HL-60 (cell line): ENCODE results near the gene CPSF6.

ENCODE experiments used
- CTCF ChIP-seq: IDR thresholded peaks from one replicate; pipeline ENCODE4 v1.5.1; 2011; ENCODE audit warnings: low read length, control low read depth, inconsistent platforms; ENCODE audit not compliant: insufficient read depth
- POLR2AphosphoS5 ChIP-seq: IDR thresholded peaks from 2 replicates; pipeline ENCODE4 v1.6.1; 2012; ENCODE audit warnings: low read depth
- REST ChIP-seq: IDR thresholded peaks from 2 replicates; pipeline ENCODE4 v1.6.1; 2012; ENCODE audit warnings: low read depth; ENCODE audit not compliant: insufficient replicate concordance

- TF ChIP-seq CTCF (no peak), POLR2AphosphoS5 (no peak), REST (no peak)
Observed at GRCh38 chr12:69298133-69298532, 58.8 kb downstream of the CPSF6 start.
